Measurements from ENCODE around the gene MAGI2.

MAGI2 gene

DNA sequence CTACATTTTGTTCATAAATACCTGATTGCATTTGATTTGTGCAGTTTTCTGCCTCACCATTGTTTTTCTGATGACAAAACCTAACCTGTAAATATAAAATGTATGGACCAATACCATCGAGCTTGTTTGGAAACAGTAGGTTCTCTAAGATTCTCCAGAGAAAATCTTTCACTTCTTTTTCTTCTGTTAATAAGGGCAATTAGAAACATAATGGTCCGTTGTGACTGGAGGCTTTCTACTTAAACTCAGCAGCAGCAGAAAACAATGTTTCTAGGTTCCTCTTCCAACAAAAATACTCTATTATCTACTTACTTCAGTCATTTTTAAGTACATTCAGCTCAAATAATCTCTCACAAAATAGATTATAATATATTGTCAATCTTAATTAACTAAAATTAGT, 1053.4 kb downstream of the MAGI2 start:
- DNase-seq (ENCODE audit: low read depth): no peak
- H3K4me3 ChIP-seq (ENCODE audit: low read depth, low read length): no peak overlapping the region
- in situ Hi-C loops (cut with HindIII; ENCODE audit: low sequenced_read_pairs): no loop called here
- TF ChIP-seq, protein P1, sequence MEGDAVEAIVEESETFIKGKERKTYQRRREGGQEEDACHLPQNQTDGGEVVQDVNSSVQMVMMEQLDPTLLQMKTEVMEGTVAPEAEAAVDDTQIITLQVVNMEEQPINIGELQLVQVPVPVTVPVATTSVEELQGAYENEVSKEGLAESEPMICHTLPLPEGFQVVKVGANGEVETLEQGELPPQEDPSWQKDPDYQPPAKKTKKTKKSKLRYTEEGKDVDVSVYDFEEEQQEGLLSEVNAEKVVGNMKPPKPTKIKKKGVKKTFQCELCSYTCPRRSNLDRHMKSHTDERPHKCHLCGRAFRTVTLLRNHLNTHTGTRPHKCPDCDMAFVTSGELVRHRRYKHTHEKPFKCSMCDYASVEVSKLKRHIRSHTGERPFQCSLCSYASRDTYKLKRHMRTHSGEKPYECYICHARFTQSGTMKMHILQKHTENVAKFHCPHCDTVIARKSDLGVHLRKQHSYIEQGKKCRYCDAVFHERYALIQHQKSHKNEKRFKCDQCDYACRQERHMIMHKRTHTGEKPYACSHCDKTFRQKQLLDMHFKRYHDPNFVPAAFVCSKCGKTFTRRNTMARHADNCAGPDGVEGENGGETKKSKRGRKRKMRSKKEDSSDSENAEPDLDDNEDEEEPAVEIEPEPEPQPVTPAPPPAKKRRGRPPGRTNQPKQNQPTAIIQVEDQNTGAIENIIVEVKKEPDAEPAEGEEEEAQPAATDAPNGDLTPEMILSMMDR (IDR thresholded peaks at IDR 0.05; ENCODE audit: low read depth, low read length, missing control alignments): no peak

DNA sequence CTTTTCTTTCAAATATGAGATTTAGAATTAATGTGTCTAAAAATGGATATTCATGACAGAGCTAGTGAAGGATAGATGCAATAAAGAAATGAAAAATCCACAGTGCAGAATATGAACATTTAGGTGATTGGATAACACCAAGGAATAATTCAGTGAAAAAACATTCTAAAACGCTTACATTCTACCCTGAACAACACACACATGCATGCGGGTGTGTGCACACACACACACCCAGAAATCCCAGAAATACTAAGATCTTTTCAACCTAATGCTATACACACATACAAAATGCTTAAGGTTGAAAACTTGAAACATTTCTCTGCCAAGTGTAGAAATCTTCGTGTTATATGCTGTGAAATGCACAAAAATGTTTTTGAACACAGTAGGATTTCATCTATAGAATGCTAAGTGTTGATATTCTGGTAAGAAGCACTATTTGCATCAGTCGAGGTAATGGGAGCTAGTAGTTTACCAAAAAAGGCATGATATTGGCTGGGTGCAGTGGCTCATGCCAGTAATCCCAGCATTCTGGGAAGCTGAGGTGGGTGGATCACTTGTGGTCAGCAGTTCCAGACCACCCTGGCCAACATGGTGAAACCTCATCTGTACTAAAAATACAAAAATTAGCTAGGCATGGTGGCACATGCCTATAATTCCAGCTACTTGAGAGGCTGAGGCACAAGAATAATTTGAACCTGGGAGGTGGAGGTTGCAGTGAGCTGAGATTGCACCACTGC, 1054.3 kb downstream of the MAGI2 start:
- no peak for DNase-seq (ENCODE audit: low read depth)
- in situ Hi-C loops (cut with HindIII; ENCODE audit: low sequenced_read_pairs): no loop called here
- no peak overlapping the region for H3K4me3 ChIP-seq (ENCODE audit: low read depth, low read length)
- TF ChIP-seq, protein P1 (IDR thresholded peaks at IDR 0.05; ENCODE audit: low read depth, low read length, missing control alignments): no peak

DNA sequence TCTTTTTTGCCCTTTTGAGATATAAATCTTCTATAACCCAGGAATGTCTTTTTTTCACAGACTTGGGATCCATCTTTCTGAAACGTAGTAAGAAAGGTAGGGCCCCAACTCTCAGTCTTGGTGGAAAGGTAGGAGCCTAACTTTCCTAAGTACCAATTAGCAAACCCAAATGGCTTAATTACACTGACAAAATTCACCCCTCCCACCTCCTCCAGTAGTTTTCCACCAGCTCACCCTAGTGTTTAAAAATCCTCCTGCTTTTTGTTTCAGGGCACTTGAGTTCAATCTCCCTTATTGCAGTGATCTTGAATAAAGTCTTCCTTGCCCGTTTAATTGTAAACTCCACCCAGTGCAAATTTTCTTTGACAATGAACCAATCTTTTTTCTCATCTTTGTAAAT, 1054.9 kb downstream of the MAGI2 start:
- in situ Hi-C loops (cut with HindIII; ENCODE audit: low sequenced_read_pairs): no loop called here
- H3K4me3 ChIP-seq (ENCODE audit: low read depth, low read length): no peak overlapping the region
- no peak for DNase-seq (ENCODE audit: low read depth)
- TF ChIP-seq, protein P1 (IDR thresholded peaks at IDR 0.05; ENCODE audit: low read depth, low read length, missing control alignments): no peak

DNA sequence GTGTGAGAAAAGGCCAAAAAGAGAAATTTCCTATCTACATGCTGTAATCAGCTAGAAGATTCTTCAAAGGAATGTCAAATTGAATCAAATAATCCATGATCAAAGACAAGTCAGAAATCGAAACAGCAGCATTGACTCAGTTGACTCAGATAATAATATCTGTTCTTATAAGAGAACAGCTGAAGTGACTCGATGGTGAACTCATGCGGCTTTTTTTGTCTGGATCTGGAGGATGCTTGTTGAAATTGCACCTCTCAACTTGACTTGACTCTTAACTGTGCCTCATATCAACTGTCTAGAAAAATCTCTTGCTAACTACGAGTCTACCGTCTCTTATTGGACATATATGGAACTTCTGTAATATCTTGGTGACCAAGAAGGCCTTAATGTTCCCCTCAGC, 1055.4 kb downstream of the MAGI2 start:
- TF ChIP-seq, protein P1 (IDR thresholded peaks at IDR 0.05; ENCODE audit: low read depth, low read length, missing control alignments): no peak
- no peak for DNase-seq (ENCODE audit: low read depth)
- in situ Hi-C loops (cut with HindIII; ENCODE audit: low sequenced_read_pairs): no loop called here
- no peak overlapping the region for H3K4me3 ChIP-seq (ENCODE audit: low read depth, low read length)

DNA sequence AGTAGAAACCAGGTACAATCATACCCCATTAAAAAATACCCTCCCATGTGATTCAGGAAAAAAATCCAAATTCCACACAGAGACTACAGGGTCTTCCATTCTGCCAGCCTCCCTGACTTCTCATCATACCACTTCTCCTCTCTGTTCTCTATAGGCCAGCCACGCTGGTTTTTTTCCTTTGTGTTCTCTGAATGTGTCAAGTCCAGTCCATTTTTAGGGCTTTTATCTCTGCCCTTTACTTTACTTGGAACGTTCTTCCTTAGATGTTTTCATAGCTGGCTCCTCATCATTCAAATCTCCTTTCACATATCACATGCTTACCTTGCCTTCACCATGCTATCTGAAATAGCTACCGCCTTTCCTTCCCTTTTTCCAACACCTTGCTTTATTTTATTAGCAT, 1057.3 kb downstream of the MAGI2 start:
- TF ChIP-seq, protein P1 (IDR thresholded peaks at IDR 0.05; ENCODE audit: low read depth, low read length, missing control alignments): no peak
- no peak for DNase-seq (ENCODE audit: low read depth)
- H3K4me3 ChIP-seq (ENCODE audit: low read depth, low read length): no peak overlapping the region
- in situ Hi-C loops (cut with HindIII; ENCODE audit: low sequenced_read_pairs): no loop called here

DNA sequence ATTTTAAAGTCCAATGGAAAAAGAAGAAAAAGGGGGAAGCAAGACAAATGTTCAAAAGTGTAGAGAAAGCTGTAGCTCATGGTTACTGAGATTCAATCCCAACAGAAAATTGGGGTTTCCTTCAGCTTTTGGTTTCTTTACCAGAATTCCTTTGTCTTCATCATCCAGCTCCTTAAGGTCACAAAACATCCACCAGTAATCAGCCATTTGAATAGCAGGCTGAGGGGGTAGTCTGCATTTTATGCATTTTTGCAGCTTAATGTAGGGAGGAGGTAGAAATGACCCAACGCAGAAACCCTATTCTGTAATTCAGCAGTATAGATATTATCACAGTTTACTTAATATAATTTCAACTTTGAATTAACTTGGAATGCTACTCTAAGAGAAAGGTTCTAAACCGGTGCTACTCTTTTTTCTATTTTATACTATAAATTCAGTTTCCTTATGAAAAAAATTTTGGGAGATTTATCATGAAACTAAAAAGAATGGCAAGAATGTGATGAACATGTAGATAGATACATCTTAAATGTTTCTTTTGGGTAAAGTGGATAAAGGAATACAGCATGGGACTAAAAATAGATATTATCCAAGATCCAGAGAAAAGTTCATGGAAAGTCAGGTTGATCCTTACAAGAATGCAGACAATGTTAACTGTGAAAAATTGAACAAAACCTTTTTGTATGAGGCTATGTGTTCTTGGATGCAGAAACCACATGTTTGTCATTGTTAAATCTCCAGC, 1058.0 kb downstream of the MAGI2 start:
- DNase-seq (ENCODE audit: low read depth): no peak

More for the DNA sequence above, 1058.0 kb downstream of the MAGI2 start:
- H3K4me3 ChIP-seq (ENCODE audit: low read depth, low read length): no peak overlapping the region
- in situ Hi-C loops (cut with HindIII; ENCODE audit: low sequenced_read_pairs): no loop called here
- TF ChIP-seq, protein P1 (IDR thresholded peaks at IDR 0.05; ENCODE audit: low read depth, low read length, missing control alignments): no peak

All from astrocyte of the cerebellum (primary cell).